AG10803 (cell line): ENCODE data around the gene KLC4.

Experiments
- DNase-seq: peaks from one replicate; pipeline ENCODE4 v3.0.0; 2010; ENCODE audit warnings: low read depth
- H3K4me3 ChIP-seq: 2 replicates; pipeline ENCODE4 v1.5.1; 2011; ENCODE audit warnings: mild to moderate bottlenecking, low read length, control low read depth
- CTCF ChIP-seq: conservative IDR thresholded peaks from 2 replicates; pipeline ENCODE4 v1.5.1; 2011; ENCODE audit warnings: mild to moderate bottlenecking, low read length, control low read depth, inconsistent platforms

Gene KLC4

GRCh38 chr6:43059168-43060033 is at the start of gene KLC4, which contains the start of gene MRPL2:
Gene KLC4 (plus strand): TSS chr6:43059631. CDS start chr6:43061336, 1,705 bp downstream.
Gene MRPL2 (minus strand): TSS chr6:43059434. CDS start chr6:43059381, 53 bp downstream.
- H3K4me3 ChIP-seq = peak within 1 kb of the TSS; percentile 99
- DNase-seq = peak; percentile 98
- TF ChIP-seq CTCF = no peak

GRCh38 chr6:43011207-43011606 is 48.2 kb upstream of the KLC4 start:
- TF ChIP-seq CTCF = no peak
- no peak for DNase-seq
- H3K4me3 ChIP-seq = no peak overlapping the region

GRCh38 chr6:43012364-43012763 is 47.1 kb upstream of the KLC4 start:
- no peak for TF ChIP-seq CTCF
- no peak for DNase-seq
- peak overlapping the region; percentile 77 for H3K4me3 ChIP-seq

- H3K4me3 ChIP-seq = peak overlapping the region; percentile 77
- no peak for TF ChIP-seq CTCF
- peak; percentile 36 for DNase-seq
Observed at GRCh38 chr6:43013097-43013842, 46.2 kb upstream of the KLC4 start.

GRCh38 chr6:43013843-43014433 is 45.5 kb upstream of the KLC4 start, which contains the start of the genes KLHDC3 and MEA1:
Gene KLHDC3 (plus strand): TSS chr6:43014249. CDS start chr6:43017193, 2,944 bp downstream.
Gene MEA1 (minus strand): TSS chr6:43013946. CDS start chr6:43013813, 133 bp downstream.
- H3K4me3 ChIP-seq = peak within 1 kb of the TSS; percentile 81
- no peak for TF ChIP-seq CTCF
- peak; percentile 100 for DNase-seq

- no peak for TF ChIP-seq CTCF
- DNase-seq = peak; percentile 49
Observed at GRCh38 chr6:43014434-43014909, 45.0 kb upstream of the KLC4 start.

More at GRCh38 chr6:43014434-43014909, 45.0 kb upstream of the KLC4 start:
- H3K4me3 ChIP-seq = peak overlapping the region; percentile 81
